ENCODE results near the gene TPSG1.

GRCh38 chr16:1214719-1215118, 10.3 kb downstream of the TPSG1 start:
- TF ChIP-seq EP300 (IDR thresholded peaks at IDR 0.05) (no peak), CTCF (IDR thresholded peaks at IDR 0.05) (no peak), POLR2A (IDR thresholded peaks at IDR 0.05) (no peak)
